Osteoblast (primary cell): ENCODE data around the gene FOS. TPM values are rescaled to one million over a fixed set of nuclear protein-coding genes. Genes with fewer than 3 reads are reported as not detected.
A peak's percentile ranks its signal among the peaks of the same experiment; 100 is the strongest.

Source experiments
- DNase-seq: peaks from one replicate; pipeline ENCODE4 v3.0.0; 2011; ENCODE audit warnings: low spot score, mixed read lengths; ENCODE audit not compliant: insufficient read length; ENCODE audit errors: missing footprints
- H2AFZ ChIP-seq: 2 replicates; pipeline ENCODE4 v1.6.0; 2011; ENCODE audit warnings: mild to moderate bottlenecking, low read length
- H3K27ac ChIP-seq: 2 replicates; pipeline ENCODE4 v1.5.1; 2011; ENCODE audit warnings: mild to moderate bottlenecking, low read depth, low read length, moderate library complexity
- H3K27me3 ChIP-seq: 2 replicates; pipeline ENCODE4 v1.6.0; 2012; ENCODE audit warnings: mild to moderate bottlenecking, control low read depth, inconsistent platforms, low read length, moderate library complexity; ENCODE audit not compliant: insufficient read depth
- H3K36me3 ChIP-seq: 2 replicates; pipeline ENCODE4 v1.5.1; 2011; ENCODE audit warnings: mild to moderate bottlenecking, low read length, control low read depth, moderate library complexity; ENCODE audit not compliant: insufficient read depth
- H3K4me1 ChIP-seq: 2 replicates; pipeline ENCODE4 v1.5.1; 2011; ENCODE audit warnings: mild to moderate bottlenecking, low read length, control low read depth, moderate library complexity; ENCODE audit not compliant: insufficient read depth
- H3K4me2 ChIP-seq: 2 replicates; pipeline ENCODE4 v1.6.0; 2011; ENCODE audit warnings: mild to moderate bottlenecking, low read length; ENCODE audit not compliant: insufficient read depth
- H3K4me3 ChIP-seq: fragments of 200-600 bp; sonication (generic); 3 replicates; pipeline ENCODE4 v1.5.1; 2012; ENCODE audit warnings: mild to moderate bottlenecking, low read length, inconsistent platforms; ENCODE audit not compliant: insufficient read depth
- H3K79me2 ChIP-seq: 2 replicates; pipeline ENCODE4 v1.6.0; 2012; ENCODE audit warnings: mild to moderate bottlenecking, low read length, control low read depth, inconsistent platforms; ENCODE audit not compliant: insufficient read depth
- H3K9me3 ChIP-seq: 2 replicates; pipeline ENCODE4 v1.5.1; 2011; ENCODE audit warnings: low read depth, low read length, control low read depth
- H4K20me1 ChIP-seq: 2 replicates; pipeline ENCODE4 v1.6.0; 2012; ENCODE audit warnings: mild to moderate bottlenecking, low read length, control low read depth; ENCODE audit not compliant: insufficient read depth
- CTCF ChIP-seq: IDR thresholded peaks from 2 replicates; pipeline ENCODE4 v1.5.1; 2011; ENCODE audit warnings: mild to moderate bottlenecking, low read depth, low read length, moderate library complexity; ENCODE audit errors: extremely low read depth
- total RNA-seq: library from RNA; depleted of rRNA; stranded (reverse); fragments of >200 nt; gene quantifications from 2 replicates; pipeline ENCODE4 v1.2.3, GENCODE V29; 2012

The FOS gene
- total RNA-seq, 1 donor: 42.3 TPM

DNA sequence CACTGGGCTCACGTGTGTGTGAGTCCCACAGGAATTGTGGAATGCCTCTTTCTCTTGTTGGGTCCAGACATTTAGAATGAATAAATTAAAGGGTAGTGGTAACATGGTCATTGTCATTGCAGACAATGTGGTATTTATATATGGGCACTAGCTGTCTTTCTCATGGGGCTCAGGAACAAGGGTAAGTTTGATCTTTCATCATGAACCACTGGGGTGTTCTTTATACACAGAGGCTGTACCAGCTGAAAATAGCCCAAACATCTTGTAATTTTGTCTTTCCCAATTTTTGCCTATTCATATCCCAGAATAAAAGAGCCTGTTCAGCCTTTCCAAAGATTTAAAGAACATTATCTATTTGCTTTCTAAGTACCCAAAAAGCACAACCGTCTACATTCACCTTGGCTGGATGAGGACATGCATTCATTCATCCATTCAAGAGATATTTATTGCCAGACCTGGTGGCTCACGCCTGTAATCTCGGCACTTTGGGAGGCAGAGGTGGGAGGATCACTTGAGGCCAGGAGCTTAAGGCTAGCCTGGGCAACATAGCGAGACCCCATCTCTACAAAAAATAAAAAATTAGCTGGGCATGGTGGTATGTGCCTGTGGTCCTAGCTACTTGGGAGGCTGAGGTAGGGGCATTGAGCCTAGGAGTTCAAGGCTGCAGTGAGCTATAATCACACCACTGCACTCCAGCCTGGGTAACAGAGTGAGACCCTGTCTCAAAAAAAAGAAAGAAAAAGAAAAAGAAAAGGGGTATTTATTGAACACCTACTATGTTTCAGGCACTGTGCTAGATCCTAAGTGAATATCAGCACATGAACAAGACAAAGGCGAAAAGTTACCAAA lies 4.4 kb upstream of the FOS start:
- Histone ChIP-seq H2AFZ (no peak overlapping the region), H3K4me3 (no peak overlapping the region), H4K20me1 (peaks cover 5% of the 10 kb centered on the region), H3K9me3 (no peaks in the 10 kb centered on the region), H3K27me3 (no peaks in the 10 kb centered on the region), H3K36me3 (no peaks in the 10 kb centered on the region), H3K4me2 (peak overlapping the region; percentile 46), H3K79me2 (peaks cover 5% of the 10 kb centered on the region), H3K27ac (no peak overlapping the region), H3K4me1 (peaks cover 28% of the 10 kb centered on the region)
- TF ChIP-seq CTCF: no peak
- no peak for DNase-seq

- H3K9me3 ChIP-seq: no peaks in the 10 kb centered on the region
- peaks cover 12% of the 10 kb centered on the region for H4K20me1 ChIP-seq
- no peak overlapping the region for H2AFZ ChIP-seq
- no peak for TF ChIP-seq CTCF
- no peak overlapping the region for H3K27ac ChIP-seq
- no peak overlapping the region for H3K4me3 ChIP-seq
- H3K4me2 ChIP-seq: no peak overlapping the region
- H3K27me3 ChIP-seq: no peaks in the 10 kb centered on the region
- H3K4me1 ChIP-seq: peaks cover 32% of the 10 kb centered on the region
- peaks cover 7% of the 10 kb centered on the region for H3K36me3 ChIP-seq
- peaks cover 13% of the 10 kb centered on the region for H3K79me2 ChIP-seq
- DNase-seq: no peak
Measured at GRCh38 chr14:75274899-75275569, 3.6 kb upstream of the FOS start.

DNA sequence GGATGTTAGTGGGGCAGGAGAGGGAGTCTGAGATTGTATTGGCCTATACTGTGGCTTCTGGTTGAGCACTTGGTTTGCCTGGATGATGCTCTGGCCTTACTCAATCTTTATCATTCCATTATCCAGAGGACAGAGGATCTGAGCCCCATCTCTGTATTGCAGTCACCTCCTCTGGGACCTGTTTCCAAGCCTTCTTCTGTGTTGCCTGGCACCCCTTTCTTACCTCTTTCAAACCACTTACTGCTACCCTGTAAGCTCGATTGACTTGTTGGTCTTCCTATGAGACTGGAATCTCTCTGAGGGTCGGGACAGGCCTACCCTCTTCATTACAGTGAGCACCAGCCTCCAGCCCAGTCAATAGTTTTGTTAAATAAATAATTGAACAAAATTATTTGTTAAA lies 3.0 kb upstream of the FOS start:
- Histone ChIP-seq H3K27me3 (no peaks in the 10 kb centered on the region), H3K36me3 (peaks cover 12% of the 10 kb centered on the region), H3K4me3 (no peak overlapping the region), H3K79me2 (peaks cover 18% of the 10 kb centered on the region), H2AFZ (no peak overlapping the region), H3K27ac (no peak overlapping the region), H3K4me1 (peaks cover 38% of the 10 kb centered on the region), H4K20me1 (peaks cover 18% of the 10 kb centered on the region), H3K9me3 (no peaks in the 10 kb centered on the region), H3K4me2 (no peak overlapping the region)
- DNase-seq: no peak
- TF ChIP-seq CTCF: no peak
